ENCODE results near the gene SAPCD2.

- TF ChIP-seq GATA2 (IDR thresholded peaks at IDR 0.05; ENCODE audit: low read depth, low read length): no peak
- no peak for TF ChIP-seq GATA3 (IDR thresholded peaks at IDR 0.05; ENCODE audit: low read depth, low read length)
Measured at GRCh38 chr9:137023157-137023556, 47.2 kb downstream of the SAPCD2 start.
